ENCODE data around the gene AUTS2. TPM values are rescaled to one million over a fixed set of nuclear protein-coding genes. Genes with fewer than 3 reads are reported as not detected.

Gene AUTS2
- total and polyA plus RNA-seq, 2 of the 8 experiments (the other 6 are each of a cell fraction or from before 2014, with no cell fraction given) = 25.9 to 101 TPM

DNA sequence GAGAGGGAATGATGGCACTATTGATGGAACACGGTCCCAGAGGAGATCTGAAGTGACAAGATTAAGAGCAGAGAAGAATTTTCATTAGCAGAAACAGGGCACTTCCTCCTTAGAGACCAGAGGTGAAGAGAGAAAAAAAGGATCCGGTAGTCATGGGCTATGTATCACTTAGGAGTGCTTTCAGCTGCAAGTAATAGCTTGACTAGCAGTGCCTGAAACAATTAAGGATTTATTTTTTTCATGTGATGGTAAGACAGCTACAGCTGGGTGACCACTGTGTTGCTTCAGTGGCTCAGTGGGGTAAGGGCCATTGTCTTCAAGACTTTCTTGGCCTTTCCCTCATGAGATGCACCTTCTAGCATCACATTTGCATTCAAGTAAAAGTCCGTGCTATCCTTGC is 1018.5 kb downstream of the AUTS2 start (continued):
- TF ChIP-seq NRF1 (IDR thresholded peaks at IDR 0.05; ENCODE audit: low read depth, low read length) = no peak
- no peak for TF ChIP-seq TCF12 (IDR thresholded peaks at IDR 0.05; ENCODE audit: low read depth, low read length)
- no peak for TF ChIP-seq POLR2AphosphoS5 (IDR thresholded peaks at IDR 0.05; ENCODE audit: low read depth, low read length)
- TF ChIP-seq GABPA (IDR thresholded peaks at IDR 0.05; ENCODE audit: borderline replicate concordance, insufficient read depth, low read length) = no peak
- no peak for TF ChIP-seq SP2 (IDR thresholded peaks at IDR 0.05; ENCODE audit: low read length)
- no peak for TF ChIP-seq KDM4A (IDR thresholded peaks at IDR 0.05; ENCODE audit: low read depth, low read length, severe bottlenecking)
